HG02763 (cell line): ENCODE data around the gene ABCA13.
A peak's percentile ranks its signal among the peaks of the same experiment; 100 is the strongest.

ENCODE experiments used
- ATAC-seq: cut with Tn5 transposase; IDR thresholded peaks from one replicate; pipeline ENCODE4 v1.9.1; 2021; ENCODE audit warnings: mild to moderate bottlenecking, moderate library complexity; ENCODE audit not compliant: unreplicated experiment

Gene ABCA13

DNA sequence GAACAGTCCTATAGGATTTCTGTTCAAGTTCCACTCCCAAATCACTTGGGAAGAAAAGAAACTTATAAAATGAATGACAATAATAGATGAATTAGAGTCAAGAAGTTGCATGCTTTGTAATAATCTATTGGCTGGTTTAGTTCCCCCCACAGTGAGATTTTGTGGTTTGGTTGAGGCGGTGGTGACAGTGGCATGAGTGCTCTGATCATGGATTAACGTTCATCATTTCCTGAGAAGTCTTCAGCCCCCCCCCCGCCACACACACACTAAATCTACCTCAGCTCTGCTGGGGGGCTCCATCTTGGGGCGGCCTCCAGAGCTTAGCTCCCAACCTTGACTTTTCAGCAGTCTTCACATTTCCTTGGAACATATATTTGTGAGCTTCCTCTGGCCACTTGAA, 121.7 kb downstream of the ABCA13 start:
- no peak for ATAC-seq

DNA sequence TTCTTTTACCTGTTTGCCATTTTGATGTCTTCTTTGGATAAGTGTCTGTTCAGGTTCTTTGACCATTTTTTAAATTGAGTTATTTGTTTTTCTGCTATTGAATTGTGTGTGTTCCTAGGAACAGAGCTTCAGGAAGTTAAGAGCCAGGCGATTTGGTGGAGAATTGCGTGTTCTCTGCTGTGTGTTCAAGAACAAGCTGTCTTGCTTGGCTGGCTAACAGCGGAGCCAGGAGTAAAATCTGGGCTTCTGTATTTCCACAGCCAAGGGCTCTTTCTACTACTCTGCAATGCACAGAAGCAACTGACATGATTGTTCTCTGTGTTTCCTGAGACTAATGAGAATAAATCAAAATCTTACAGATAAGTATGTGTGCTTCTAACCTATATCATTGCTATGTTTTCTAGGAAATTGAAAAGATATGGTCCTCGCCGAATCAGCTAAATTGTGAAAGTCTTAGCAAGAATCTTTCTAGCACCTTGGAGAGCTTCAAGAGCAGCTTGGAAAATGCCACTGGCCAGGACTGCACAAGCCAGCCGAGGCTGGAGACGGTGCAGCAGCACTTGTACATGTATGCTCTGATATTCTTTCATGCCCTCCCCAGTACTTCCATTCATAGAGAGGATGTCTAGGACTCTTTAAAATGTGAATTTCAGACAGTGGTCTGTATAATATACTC, 124.2 kb downstream of the ABCA13 start:
- no peak for ATAC-seq

DNA sequence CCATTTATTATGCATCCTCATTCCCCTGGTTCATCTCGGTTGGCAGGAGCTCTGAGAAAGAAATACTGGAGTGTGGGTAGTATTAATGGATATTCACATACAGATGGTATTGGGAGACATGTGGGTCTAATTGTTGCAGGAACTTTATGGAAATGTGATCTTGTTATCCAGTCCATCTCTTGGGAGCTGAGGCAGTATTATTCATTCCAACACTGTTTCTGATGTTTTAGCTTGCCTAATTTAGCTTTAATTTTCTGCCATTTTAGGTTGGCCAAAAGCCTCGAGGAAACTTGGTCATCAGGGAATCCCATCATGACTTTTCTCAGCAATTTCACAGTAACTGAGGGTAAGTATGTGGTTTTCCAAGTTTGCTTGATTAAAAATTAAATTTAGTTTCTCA, 125.7 kb downstream of the ABCA13 start:
- no peak for ATAC-seq

DNA sequence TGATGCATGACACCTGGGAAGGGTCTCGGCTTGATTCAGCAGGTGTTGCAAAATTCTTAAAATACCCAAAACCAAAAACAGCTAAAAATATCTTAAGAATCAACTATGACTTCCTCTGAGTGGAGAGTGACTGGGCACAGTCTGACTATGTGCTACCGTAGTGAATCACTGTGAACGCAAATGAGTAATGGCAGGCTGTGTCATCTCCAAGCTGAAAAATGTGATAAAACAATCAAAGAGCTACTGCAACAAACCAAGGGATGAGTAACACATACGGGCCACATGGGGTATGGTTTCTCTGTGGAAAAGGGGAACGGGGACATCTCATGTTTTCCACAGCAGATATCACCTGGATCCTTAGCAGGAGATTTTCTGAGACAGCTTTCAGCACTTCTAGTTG, 127.5 kb downstream of the ABCA13 start:
- peak; percentile 49 for ATAC-seq

DNA sequence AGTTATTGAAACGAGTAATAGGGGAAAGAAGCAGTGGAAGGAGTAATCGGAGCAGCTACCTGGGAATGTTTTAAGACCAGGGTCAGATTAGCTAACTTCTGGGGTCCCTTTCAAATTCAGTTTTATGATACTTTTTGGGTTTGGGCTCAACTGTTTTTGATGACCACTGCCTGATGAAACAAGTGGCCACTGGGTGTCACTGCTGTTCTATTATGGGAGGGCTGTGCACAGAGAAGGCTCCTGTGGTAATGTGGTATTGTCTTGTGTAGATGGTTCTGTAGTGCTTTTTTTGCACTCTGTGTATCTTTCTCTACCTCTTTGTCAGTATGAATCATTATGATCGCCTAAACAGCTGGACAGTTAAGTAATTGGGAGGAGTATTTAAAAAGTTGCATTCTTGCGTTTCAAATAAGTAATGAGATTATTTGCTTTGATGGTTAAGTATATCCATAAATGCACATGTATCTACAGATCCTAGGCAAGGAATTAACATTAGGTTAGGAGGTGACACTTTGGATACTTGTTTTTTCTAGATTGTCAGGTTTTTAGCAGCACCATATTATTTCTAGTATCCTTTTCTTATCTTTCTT, 128.4 kb downstream of the ABCA13 start:
- ATAC-seq: peak; percentile 92

DNA sequence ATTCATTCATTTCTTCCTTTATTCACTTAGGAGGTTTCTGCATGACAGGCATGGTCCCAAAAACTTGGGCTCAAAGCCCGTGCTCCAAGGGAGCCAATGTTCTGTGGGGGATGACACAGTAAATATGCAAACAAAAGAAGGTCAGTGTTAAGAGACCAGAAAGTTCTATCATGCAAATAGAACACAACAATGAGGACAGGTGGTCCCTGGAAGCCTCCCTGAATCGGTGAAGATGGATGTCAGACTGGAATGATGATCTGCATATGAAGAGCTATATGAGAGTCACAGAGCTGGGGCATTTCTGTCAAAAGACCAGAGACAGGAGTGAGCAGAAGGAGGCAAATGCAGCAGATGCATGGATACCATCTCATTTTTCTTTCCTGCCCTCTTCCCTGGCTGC, 129.0 kb downstream of the ABCA13 start:
- ATAC-seq: no peak

DNA sequence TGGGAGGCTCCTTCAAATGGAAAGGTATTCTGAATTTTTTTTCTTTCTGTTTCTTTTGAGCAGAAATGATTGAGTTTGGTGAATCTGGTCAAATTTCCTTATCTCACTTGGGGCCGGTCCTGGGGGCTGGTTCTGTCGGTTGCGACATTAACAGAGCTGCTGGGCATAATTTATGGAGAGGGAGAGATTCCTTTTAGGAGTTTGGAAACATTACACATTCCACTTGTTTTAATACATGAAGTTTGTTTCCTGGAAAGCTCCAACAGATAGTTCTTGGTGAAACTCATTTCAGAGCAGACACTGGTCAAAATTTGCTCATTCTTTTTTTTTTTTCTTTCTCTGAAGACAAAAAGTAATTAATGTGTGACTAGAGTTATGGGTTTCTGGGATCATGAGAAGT, 129.9 kb downstream of the ABCA13 start:
- no peak for ATAC-seq

DNA sequence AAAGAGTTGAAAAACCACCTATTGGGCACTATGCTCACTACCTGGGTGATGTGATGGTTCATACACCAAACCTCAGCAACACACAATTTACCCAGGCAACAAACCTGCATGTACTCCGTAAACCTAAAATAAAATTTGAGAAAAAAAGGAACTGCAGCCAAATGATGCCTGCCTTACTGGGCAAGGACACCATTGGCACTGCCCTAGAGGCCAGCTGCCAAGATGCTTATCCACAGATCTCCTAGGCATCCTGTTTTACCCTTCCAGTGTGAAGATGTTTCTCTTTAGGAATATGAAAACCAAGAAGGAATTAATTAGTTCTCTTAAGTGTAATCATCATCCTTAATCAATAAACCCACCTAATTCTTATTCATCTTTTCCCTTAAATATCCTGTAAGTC, 133.4 kb downstream of the ABCA13 start:
- ATAC-seq: no peak

DNA sequence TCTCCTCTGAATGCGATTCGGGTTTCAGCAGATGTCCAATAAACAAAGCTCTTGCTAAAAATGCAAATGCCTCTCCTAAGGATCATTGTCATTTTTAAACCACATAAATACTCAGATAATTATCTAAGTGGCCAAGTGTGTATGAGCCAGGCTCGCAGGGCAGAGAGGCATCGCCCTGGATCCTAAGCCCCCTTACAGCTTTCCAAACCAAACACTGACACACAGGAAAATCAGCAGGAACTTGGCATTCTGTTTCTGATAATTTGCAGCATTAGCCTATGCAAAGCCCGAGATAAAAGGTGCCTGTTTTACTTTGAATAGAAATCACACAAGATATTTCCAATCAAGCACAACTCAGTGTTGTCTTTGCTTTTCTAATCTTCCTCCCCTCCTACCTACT, 134.4 kb downstream of the ABCA13 start:
- no peak for ATAC-seq

DNA sequence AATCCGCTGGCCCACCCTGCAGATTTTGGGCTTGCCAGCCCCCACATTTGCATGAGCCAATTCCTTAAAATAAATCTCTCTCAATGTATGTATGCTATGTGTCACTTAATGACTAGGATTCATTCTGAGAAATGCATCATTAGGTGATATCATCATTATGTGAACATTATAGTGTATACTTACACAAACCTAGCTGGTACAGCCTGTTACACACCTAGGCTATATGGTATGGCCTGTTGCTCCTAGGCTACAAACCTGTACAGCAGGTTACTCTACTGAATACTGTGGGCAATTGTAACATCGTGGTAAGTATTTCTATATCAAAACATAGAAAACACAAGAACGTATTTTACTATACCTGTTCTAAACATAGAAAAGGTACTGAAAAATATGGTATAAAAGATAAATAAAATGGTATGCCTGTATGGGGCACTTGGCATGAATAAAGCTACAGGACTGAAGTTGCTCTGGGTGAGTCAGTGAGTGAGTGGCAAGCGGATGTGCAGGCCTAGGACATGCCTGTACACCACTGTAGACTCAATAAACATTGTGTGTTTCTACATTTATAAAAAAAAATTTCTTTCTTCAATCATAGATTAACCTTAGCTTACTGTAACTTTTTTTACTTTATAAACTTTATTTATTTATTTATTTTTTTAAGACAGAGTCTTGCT, 135.9 kb downstream of the ABCA13 start:
- ATAC-seq: no peak

DNA sequence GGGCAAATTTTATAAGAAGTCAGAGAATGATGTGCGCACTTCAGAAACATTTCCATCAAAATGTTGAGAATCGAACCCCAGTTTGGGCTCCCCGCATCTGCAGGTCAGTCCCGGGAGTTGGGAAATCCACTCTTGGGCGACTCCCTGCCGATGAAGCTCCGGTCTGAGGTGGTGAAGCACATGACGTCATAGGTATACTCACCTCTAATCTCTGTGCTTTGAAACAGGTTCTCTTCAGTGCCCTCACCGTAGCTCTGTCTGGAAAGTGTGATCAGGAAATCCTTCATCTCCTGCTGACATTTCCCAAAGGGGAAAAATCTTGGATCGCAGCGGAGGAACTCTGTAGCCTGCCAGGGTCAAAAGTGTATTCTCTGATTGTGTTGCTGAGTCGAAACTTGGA, 138.5 kb downstream of the ABCA13 start:
- no peak for ATAC-seq

DNA sequence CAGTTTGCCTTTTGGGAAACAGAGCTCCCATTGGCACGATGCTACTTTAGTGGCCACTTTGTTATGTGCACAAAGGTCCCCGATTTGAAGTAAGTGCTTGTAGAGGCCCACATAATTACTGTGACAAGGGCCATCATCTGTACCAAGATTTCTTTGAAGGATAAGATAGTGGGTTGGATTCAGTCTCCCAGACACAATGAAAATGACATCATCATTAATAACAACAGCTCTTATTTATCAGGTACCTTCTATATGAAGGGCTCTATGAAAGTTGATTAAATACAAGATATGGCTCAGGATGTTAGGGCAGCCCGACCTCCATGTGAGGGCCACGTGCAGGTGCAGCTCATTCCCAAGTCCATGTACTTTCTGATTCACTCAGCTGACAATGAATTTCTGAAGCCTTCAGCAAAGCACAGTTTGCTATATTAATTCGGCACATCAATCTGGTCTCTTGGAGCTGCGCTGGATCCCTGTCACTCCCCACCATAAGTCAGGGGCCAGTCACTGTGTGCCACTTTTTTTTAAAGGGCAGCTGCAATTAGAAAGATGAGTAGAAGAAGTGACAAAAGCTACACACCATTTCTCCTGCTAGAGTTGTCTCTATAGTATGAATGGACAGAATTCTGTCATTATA, 140.3 kb downstream of the ABCA13 start:
- no peak for ATAC-seq

DNA sequence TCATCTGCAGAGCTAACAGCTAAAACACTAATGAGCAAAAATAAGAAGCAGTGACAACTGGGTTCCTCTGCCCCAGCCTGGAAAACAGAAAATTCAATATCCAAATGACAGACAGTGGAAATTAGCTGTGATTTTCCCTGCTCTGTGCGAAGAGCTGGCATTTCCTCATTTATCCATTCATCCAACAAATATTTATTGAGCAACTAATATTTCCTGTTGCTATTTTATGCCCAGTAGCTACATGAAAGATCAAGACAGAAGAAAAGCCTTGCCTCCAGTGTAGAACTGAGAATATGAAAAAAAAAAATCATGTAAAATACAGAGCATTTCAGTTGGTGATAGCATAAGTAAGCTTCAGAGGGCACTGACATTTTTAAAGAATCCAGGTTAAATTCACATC, 140.9 kb downstream of the ABCA13 start:
- ATAC-seq: no peak

DNA sequence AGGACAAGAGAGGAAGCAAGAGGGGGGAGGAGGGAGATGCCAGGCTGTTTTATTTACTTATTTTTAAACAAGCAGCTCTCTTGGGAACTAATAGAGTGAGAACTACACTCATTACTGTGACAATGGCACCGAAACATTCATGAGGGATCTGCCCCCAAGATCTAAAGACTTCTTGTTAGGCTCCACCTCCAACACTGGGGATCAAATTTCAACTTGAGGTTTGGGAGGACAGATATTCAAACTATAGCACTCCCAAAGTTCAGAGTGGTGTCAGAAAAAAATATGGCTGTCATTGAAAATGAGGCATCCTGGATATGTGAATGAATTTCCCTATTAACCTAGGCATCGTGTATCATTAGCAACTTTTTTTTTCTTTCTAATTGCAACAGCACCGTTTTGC, 145.5 kb downstream of the ABCA13 start:
- ATAC-seq: no peak

DNA sequence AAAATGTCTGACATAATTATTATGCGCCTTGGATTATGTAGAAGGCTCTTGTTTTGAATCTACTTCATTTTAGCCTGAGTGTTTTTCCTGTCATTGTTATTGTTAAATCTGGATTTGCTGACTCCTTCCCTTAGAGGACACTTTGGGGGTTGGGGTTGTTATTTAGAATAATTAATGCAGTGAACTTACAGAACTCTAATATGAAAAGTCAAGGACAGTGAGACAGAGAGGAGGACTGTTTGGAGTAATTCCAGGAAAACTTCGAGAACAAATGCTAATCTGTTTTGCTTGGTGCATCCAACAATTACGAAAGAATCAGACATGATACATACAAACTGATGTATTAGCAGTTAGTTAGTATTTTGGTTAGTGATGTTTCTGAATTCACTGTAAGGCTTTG, 146.1 kb downstream of the ABCA13 start:
- ATAC-seq: no peak

DNA sequence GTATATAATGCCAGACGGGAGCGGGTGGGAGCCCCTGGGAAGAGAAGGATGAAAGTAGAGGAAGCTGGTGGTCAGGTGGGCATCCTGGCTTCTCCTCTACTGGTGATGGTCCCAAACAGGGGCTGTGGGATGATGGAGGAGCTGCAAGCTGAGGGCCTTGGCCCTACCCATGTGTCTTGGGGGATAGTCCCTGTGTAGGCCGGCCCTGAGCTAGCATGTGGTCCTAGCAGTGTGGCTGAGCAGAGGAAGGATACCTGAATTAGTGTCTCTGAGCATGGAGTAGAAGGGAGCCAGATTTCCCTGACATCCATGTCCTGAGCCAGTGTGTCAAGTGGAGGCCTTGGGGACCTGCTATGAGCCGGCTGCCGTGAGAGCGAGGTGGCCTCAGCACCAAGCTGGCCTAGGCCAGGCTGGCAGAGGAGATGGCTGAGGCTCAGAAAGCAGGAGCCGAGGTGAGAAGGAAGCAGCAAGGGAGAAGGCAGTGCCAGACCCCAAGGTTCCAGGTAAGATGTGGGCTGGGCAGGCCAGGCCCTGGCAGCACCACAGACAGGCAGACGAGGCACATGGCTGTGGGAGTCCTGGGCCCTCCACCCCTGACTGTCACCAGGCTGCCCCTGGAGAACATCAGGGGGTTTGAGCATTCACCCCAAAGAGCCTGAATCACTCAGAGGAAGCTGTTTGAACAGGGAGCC, 150.2 kb downstream of the ABCA13 start:
- ATAC-seq: no peak

DNA sequence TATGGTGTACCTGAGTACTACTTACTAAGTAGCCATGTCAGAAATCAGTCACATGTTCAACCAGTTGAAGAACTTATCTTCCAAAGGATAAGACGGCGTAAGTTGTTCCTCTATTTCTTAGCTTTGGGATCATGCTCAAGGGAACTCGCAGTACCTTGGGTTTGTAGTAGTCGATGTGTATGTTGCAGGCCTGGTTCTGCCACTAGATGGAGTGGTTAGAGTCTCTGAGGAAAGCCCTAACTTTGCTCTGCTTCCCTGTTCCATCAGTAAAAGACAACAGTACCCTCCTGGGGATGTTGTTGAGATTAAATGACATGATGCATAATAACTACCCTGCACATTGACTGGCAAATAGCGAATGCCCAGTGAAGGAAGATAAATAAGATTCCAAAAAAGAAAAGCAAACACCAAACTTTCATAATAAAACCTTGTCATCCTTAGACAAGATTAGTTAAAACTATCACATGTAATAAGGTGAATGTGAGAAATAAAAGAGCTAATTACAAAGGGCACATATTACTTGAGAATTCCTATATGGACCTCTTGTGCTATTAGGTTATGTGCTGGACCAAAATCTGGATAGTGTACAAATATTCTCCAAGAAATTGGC, 165.9 kb downstream of the ABCA13 start:
- no peak for ATAC-seq

DNA sequence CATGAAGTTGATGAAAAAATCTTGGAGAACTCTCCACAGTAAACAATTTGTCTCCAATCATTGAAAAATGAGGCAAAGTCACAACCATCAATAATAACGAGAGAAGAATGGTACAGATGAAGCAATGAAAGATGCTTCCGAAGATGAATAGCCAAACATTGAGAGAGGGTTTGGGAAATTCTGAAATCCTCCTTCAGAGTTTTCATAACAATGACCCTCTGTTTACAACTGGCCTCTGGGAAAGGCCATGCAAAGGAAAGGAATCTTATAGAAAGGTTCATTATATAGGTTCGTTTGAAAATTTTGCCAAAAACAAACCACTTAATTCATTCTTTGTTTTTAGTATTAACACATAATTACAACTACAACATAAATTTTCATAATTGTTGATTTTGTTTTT, 166.5 kb downstream of the ABCA13 start:
- ATAC-seq: no peak

DNA sequence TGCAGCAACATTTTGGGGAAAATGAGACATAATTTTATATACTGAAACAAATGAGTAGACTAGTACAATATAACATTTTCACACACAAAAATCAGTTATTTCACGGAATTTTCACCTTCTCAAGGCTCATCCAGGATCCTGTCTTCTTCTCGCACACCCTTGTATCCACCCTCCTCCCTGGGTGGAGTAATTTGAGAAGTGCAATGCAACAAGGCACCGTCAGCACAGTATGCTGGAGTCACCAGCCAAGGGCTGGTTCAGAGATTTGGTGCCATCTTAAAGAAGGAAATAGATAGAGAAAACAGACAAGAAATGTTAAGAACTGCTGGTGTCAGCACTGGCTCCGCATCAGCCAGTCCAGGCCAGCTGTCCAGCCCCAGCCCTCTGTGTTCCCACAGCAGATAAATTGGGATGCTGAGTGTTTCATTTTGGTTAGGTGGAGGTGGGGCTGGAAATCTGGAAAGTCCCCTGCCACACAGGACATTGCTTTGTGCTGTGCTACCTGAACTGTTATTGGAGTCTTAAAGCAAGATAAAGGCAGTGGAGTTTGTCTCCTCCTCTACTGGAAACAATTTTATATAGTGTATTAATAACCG, 176.1 kb downstream of the ABCA13 start:
- ATAC-seq: no peak

DNA sequence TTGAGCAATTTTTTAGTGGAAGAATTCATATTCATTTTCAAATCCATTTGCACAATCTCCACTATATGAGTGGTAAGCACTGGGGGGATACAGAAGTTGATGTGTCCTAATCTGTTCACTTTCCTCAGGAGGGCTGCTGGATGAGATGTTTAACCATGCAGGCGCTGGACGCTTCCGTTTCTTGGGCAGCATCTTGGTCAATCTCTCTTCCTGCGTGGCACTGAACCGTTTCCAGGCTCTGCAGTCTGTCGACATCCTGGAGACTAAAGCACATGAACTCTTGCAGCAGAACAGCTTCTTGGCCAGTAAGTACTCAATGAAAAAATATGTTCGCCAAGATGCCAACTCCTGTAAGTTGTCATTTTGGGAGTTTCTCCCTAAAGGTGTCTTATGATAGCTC, 179.3 kb downstream of the ABCA13 start:
- ATAC-seq: no peak

DNA sequence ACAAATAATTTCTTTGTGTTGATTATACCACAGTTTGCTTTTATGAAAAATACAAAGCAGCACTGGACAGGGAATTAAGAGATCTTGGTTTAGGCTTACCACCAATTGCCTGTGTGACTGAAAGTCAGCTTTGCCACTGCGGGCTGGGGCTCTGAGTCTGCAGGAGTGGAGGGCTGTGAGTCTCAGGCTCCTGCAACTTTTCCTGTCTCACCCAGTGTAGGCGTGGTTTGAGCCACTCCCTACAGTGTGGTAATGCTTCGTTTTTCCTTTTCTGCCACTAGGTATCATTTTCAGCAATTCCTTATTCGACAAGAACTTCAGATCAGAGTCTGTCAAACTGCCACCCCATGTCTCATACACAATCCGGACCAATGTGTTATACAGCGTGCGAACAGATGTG, 180.6 kb downstream of the ABCA13 start:
- ATAC-seq: no peak
